Endothelial cell of umbilical vein (primary cell): ENCODE data around the gene PACSIN2. TPM values are rescaled to one million over a fixed set of nuclear protein-coding genes. Genes with fewer than 3 reads are reported as not detected.

Source experiments
- BruUV-seq: library from RNA; stranded (reverse); fragments of 400-500 nt; replicated peaks from 2 replicates; lab custom pipeline; 2021; lab: Mats Ljungman, UMichigan
- CTCF ChIA-PET: fragments of 300-600, 350-600 bp; sonication (Branson Sonifier 250); formaldehyde crosslinking; loops from one replicate; lab custom pipeline; 2021; ENCODE audit warnings: antibody characterized with exemption, inconsistent platforms; lab: Charles Lee
- POLR2A ChIA-PET: fragments of 300-600, 350-600 bp; sonication (Branson Sonifier 250); formaldehyde crosslinking; loops from one replicate; lab custom pipeline; 2021; ENCODE audit warnings: antibody characterized with exemption, inconsistent platforms; lab: Charles Lee
- DNase-seq: peaks from one replicate; pipeline ENCODE4 v3.0.0-alpha.2; 2011; ENCODE audit warnings: low read depth, low spot score
- FAIRE-seq: peaks from 2 replicates; lab custom pipeline; 2011; peaks lifted over from hg19 to GRCh38; lab: Jason Lieb, UNC
- H2AFZ ChIP-seq: 2 replicates; pipeline ENCODE4 v1.6.0; 2012; ENCODE audit warnings: low read depth, low read length, control low read depth, inconsistent platforms
- H3K27ac ChIP-seq: 2 replicates; pipeline ENCODE4 v1.5.1; 2011; ENCODE audit warnings: low read depth, mild to moderate bottlenecking, control low read depth, low read length, moderate library complexity; ENCODE audit not compliant: insufficient read depth
- H3K27me3 ChIP-seq, 2 experiments: 2 replicates each; pipeline versions ENCODE4 v1.6.0 to v1.6.1; 2011; ENCODE audit warnings: low read length in 2 of 2, mixed read lengths in 1 of 2; ENCODE audit not compliant: control insufficient read depth in 2 of 2, insufficient read depth in 2 of 2
- H3K36me3 ChIP-seq, 2 experiments: 2 replicates in 1 of 2; 3 replicates in 1 of 2; pipeline ENCODE4 v1.5.1; 2011; ENCODE audit warnings: low read length in 2 of 2, mild to moderate bottlenecking in 1 of 2, moderate library complexity in 1 of 2; ENCODE audit not compliant: control insufficient read depth in 2 of 2, insufficient read depth in 2 of 2; ENCODE audit errors: extremely low read depth in 1 of 2
- H3K4me1 ChIP-seq: 3 replicates; pipeline ENCODE4 v1.5.1; 2011; ENCODE audit warnings: mild to moderate bottlenecking, low read length; ENCODE audit not compliant: control insufficient read depth, insufficient read depth; ENCODE audit errors: extremely low read depth
- H3K4me2 ChIP-seq: 2 replicates; pipeline ENCODE4 v1.6.1; 2011; ENCODE audit warnings: low read length, control low read depth, mixed read lengths; ENCODE audit not compliant: insufficient read depth
- H3K4me3 ChIP-seq, 3 experiments: fragments of 200-600 bp in 1 of 3; sonication (generic), shearing (Covaris generic) in 1 of 3; replicated peaks in 1 of 3; 2 replicates each; pipeline ENCODE4 v1.5.1; 2011 to 2016; ENCODE audit warnings: control low read depth in 3 of 3, low read length in 3 of 3, mild to moderate bottlenecking in 2 of 3, inconsistent platforms in 1 of 3, low read depth in 1 of 3, moderate library complexity in 1 of 3; ENCODE audit not compliant: insufficient read depth in 1 of 3
- H3K79me2 ChIP-seq: 2 replicates; pipeline ENCODE4 v1.6.0; 2012; ENCODE audit warnings: low read length, inconsistent platforms; ENCODE audit not compliant: control insufficient read depth, insufficient read depth
- H3K9ac ChIP-seq: replicated peaks from 2 replicates; pipeline ENCODE3; 2011; ENCODE audit warnings: low read length, control low read depth; ENCODE audit not compliant: insufficient read depth; ENCODE audit errors: extremely low read depth
- H3K9me1 ChIP-seq: replicated peaks from 3 replicates; pipeline ENCODE4 v1.6.0; 2011; ENCODE audit warnings: mild to moderate bottlenecking, low read length; ENCODE audit not compliant: control insufficient read depth, insufficient read depth; ENCODE audit errors: extremely low read depth
- H3K9me3 ChIP-seq: replicated peaks from 2 replicates; pipeline ENCODE4 v1.5.1; 2012; ENCODE audit warnings: low read length, inconsistent platforms; ENCODE audit not compliant: control insufficient read depth, insufficient read depth
- H4K20me1 ChIP-seq: replicated peaks from 2 replicates; pipeline ENCODE3; 2011; ENCODE audit warnings: mild to moderate bottlenecking, low read length; ENCODE audit not compliant: control insufficient read depth, insufficient read depth; ENCODE audit errors: extremely low read depth
- CTCF ChIP-seq, 2 donors: IDR thresholded peaks; 1 replicate in 1 of 2; 2 replicates in 1 of 2; pipeline ENCODE4 v1.5.1; 2011; ENCODE audit warnings: low read length in 2 of 2, mild to moderate bottlenecking in 2 of 2, moderate library complexity in 2 of 2, control low read depth in 1 of 2, inconsistent platforms in 1 of 2, low read depth in 1 of 2; ENCODE audit not compliant: insufficient read depth in 1 of 2; ENCODE audit errors: extremely low read depth in 1 of 2
- EZH2 ChIP-seq: IDR thresholded peaks from 2 replicates; pipeline ENCODE4 v1.6.1; 2012; ENCODE audit warnings: borderline replicate concordance, low read depth, mild to moderate bottlenecking, moderate library complexity, low read length, inconsistent platforms; ENCODE audit not compliant: severe bottlenecking
- FOS ChIP-seq: IDR thresholded peaks from 2 replicates; pipeline ENCODE4 v1.6.1; 2011; ENCODE audit warnings: mild to moderate bottlenecking, low read length, moderate library complexity, borderline replicate concordance; ENCODE audit not compliant: insufficient read depth
- GATA2 ChIP-seq: IDR thresholded peaks from 2 replicates; pipeline ENCODE4 v1.7.0; 2011; ENCODE audit warnings: low read depth, mild to moderate bottlenecking, moderate library complexity, mixed read lengths, low read length; ENCODE audit not compliant: insufficient read length, insufficient read depth
- JUN ChIP-seq: IDR thresholded peaks from 2 replicates; pipeline ENCODE4 v1.6.1; 2011; ENCODE audit warnings: borderline replicate concordance, low read depth; ENCODE audit not compliant: insufficient read length, insufficient read depth
- MAX ChIP-seq: IDR thresholded peaks from 2 replicates; pipeline ENCODE4 v1.6.1; 2011; ENCODE audit not compliant: insufficient read depth, insufficient read length
- POLR2A ChIP-seq: IDR thresholded peaks from 2 replicates; pipeline ENCODE4 v1.6.1; 2012; ENCODE audit warnings: low read depth, mild to moderate bottlenecking, control low read depth, low read length
- POLR2AphosphoS5 ChIP-seq: IDR thresholded peaks from 2 replicates; pipeline ENCODE4 v1.6.1; 2012; ENCODE audit warnings: low read depth, mild to moderate bottlenecking, control low read depth, low read length, moderate library complexity; ENCODE audit not compliant: insufficient read depth
- dilution Hi-C: fragments of 300-500 bp; cut with MboI; formaldehyde crosslinking; loops from one replicate; pipeline ENCODE4 v1.15.0; 2019; ENCODE audit warnings: low sequenced_read_pairs; ENCODE audit not compliant: extremely low pct_ligation_motif_present
- intact Hi-C: fragments of 100-400 bp; cut with micrococcal nuclease; formaldehyde crosslinking; loops from one replicate; pipeline ENCODE4 v1.10.0; 2022
- polyA plus RNA-seq, 4 experiments: library from polyadenylated mRNA; depleted of rRNA in 3 of 4; stranded (reverse) in 3 of 4; unstranded in 1 of 4; fragments of >200 nt; gene quantifications; 2 replicates each; pipeline versions ENCODE4 v1.2.1 to v1.2.3, GENCODE V29; 2011 to 2012; ENCODE audit warnings: missing spikeins in 1 of 4
- total RNA-seq: library from RNA; stranded (reverse); gene quantifications from 2 replicates; pipeline ENCODE4 v1.2.3, GENCODE V29; 2021

Gene PACSIN2
- total and polyA plus RNA-seq, 2 donors (not counting 3 experiments of a cell fraction or from before 2014, with no cell fraction given) = 46.2 to 64.5 TPM

GRCh38 chr22:42955848-42956247, 59.1 kb downstream of the PACSIN2 start:
- CTCF ChIA-PET = no interaction called here
- Histone ChIP-seq H3K27me3 (no peaks in the 10 kb centered on the region), H3K27ac (no peak overlapping the region), H3K4me2 (no peak overlapping the region), H2AFZ (no peak overlapping the region), H3K9me1 (no peaks in the 10 kb centered on the region), H4K20me1 (no peaks in the 10 kb centered on the region), H3K36me3 (no peaks in the 10 kb centered on the region), H3K4me1 (peaks cover 32% of the 10 kb centered on the region), H3K79me2 (peaks cover 49% of the 10 kb centered on the region), H3K9ac (no peak overlapping the region), H3K4me3 (no peak overlapping the region), H3K9me3 (no peaks in the 10 kb centered on the region)
- dilution Hi-C loops = no loop called here
- POLR2A ChIA-PET = no interaction called here
- BruUV-seq = no TSS peak
- TF ChIP-seq EZH2 (no peak), JUN (no peak), POLR2A (no peak), GATA2 (no peak), FOS (no peak), POLR2AphosphoS5 (no peak), CTCF (IDR thresholded peaks at IDR 0.05; ENCODE audit: extremely low read depth in 1 of 2, insufficient read depth in 1 of 2, low read depth in 1 of 2, low read length in 2 of 2) (no peak), MAX (no peak)
- no peak for FAIRE-seq
- DNase-seq = no peak
- intact Hi-C loops = no loop called here
